Body of pancreas (tissue), 4 donors: ENCODE data around the gene FLRT2. TPM values are rescaled to one million over a fixed set of nuclear protein-coding genes. Genes with fewer than 3 reads are reported as not detected.

Experiments
- ATAC-seq: fragments of 150-250 bp; one replicate; pipeline ENCODE4 v1.9.1; 2016
- DNase-seq, 4 donors: peaks; one replicate each; pipeline ENCODE4 v3.0.0-alpha.2; 2019
- H3K27ac ChIP-seq, 4 donors: fragments of 200-600 bp; sonication (generic); 1 replicate in 3 of 4; 2 replicates in 1 of 4; pipeline versions ENCODE4 v1.5.1 to v1.6.1; 2016 to 2019; ENCODE audit warnings: mild to moderate bottlenecking in 1 of 4, mixed read lengths in 1 of 4, moderate library complexity in 1 of 4
- H3K27me3 ChIP-seq, 2 donors: fragments of 200-600 bp; sonication (generic); one replicate each; pipeline ENCODE4 v1.6.0; 2016; ENCODE audit warnings: mild to moderate bottlenecking in 1 of 2
- H3K36me3 ChIP-seq, 2 donors: fragments of 200-600 bp; sonication (generic); replicated peaks in 1 of 2; 2 replicates each; pipeline ENCODE4 v1.5.1; 2016; ENCODE audit warnings: low read depth in 2 of 2; ENCODE audit not compliant: insufficient read depth in 1 of 2
- H3K4me1 ChIP-seq: fragments of 200-600 bp; sonication (generic); one replicate; pipeline ENCODE4 v1.6.0; 2016
- H3K4me3 ChIP-seq, 2 donors: fragments of 200-600 bp; sonication (generic); 1 replicate in 1 of 2; 2 replicates in 1 of 2; pipeline ENCODE4 v1.5.1; 2016 to 2019
- H3K9me3 ChIP-seq, 3 donors: fragments of 200-600 bp; sonication (generic); 1 replicate in 2 of 3; 2 replicates in 1 of 3; pipeline ENCODE4 v1.5.1; 2016
- CTCF ChIP-seq, 7 experiments: fragments of 450-650 bp in 4 of 7; fragments of 200-600 bp in 3 of 7; sonication (generic) in 3 of 7; IDR thresholded peaks; one replicate each; pipeline ENCODE4 v1.5.1; 2016 to 2019; ENCODE audit warnings: antibody characterized with exemption in 7 of 7
- POLR2A ChIP-seq, 3 donors: fragments of 450-650 bp; IDR thresholded peaks; one replicate each; pipeline ENCODE4 v1.6.1; 2016; ENCODE audit warnings: antibody characterized with exemption in 3 of 3, mild to moderate bottlenecking in 2 of 3
- WGBS, 2 donors: methylation state at CpG; one replicate each; pipeline ENCODE4 v1.1.5; 2017; 5-methylcytosine and 5-hydroxymethylcytosine counted together
- intact Hi-C: fragments of 100-400 bp; cut with DNase I; formaldehyde crosslinking; loops from one replicate; pipeline ENCODE4 v1.15.1; 2023
- total RNA-seq, 2 donors: library from RNA; depleted of rRNA; stranded (reverse); fragments of >200 nt; gene quantifications; one replicate each; pipeline ENCODE4 v1.1.0, GENCODE V29; 2016

Gene FLRT2
- total RNA-seq, 2 donors from 2014 or later: 37.6 to 114 TPM

GRCh38 chr14:85564841-85565527, 35.0 kb downstream of the FLRT2 start:
- no peak overlapping the region for H3K4me3 ChIP-seq
- peak overlapping the region in 3 of 4 donors; percentile 42 to 80 (median 64) for H3K27ac ChIP-seq
- TF ChIP-seq CTCF (IDR thresholded peaks at IDR 0.05) (no peak), POLR2A (IDR thresholded peaks at IDR 0.05) (no peak)
- ATAC-seq (no peak), DNase-seq (no peak)
- no peaks in the 10 kb centered on the region for H3K9me3 ChIP-seq
- no peaks in the 10 kb centered on the region for H3K27me3 ChIP-seq
- intact Hi-C loops: no loop called here
- 63 to 76% methylated on average over 3 of the region's 3 CpGs for WGBS, 2 donors
- H3K36me3 ChIP-seq: peaks cover 3 to 12% of the 10 kb centered on the region in 2 donors
- H3K4me1 ChIP-seq: peaks cover 49% of the 10 kb centered on the region

GRCh38 chr14:85565862-85566296, 35.9 kb downstream of the FLRT2 start:
- no peaks in the 10 kb centered on the region for H3K27me3 ChIP-seq
- H3K27ac ChIP-seq: peak overlapping the region; percentile 54 to 80 (median 60)
- DNase-seq: peak; percentile 24 to 51 (median 29)
- intact Hi-C loops: no loop called here
- TF ChIP-seq POLR2A (IDR thresholded peaks at IDR 0.05): no peak
- TF ChIP-seq CTCF (IDR thresholded peaks at IDR 0.05): no peak
- H3K36me3 ChIP-seq: peaks cover 2 to 10% of the 10 kb centered on the region in 2 donors
- H3K4me3 ChIP-seq: no peak overlapping the region
- no peaks in the 10 kb centered on the region for H3K9me3 ChIP-seq
- peaks cover 53% of the 10 kb centered on the region for H3K4me1 ChIP-seq
- 42 to 49% methylated on average over 3 of the region's 3 CpGs for WGBS, 2 donors
- peak; percentile 78 for ATAC-seq

GRCh38 chr14:85566603-85567002, 36.7 kb downstream of the FLRT2 start:
- intact Hi-C loops: no loop called here
- peak overlapping the region in 3 of 4 donors; percentile 56 to 80 (median 64) for H3K27ac ChIP-seq
- no peaks in the 10 kb centered on the region for H3K9me3 ChIP-seq
- peaks cover 0 to 3% of the 10 kb centered on the region in 2 donors for H3K36me3 ChIP-seq
- no peaks in the 10 kb centered on the region for H3K27me3 ChIP-seq
- ATAC-seq (no peak), DNase-seq (no peak)
- WGBS, 2 donors: 62 to 64% methylated on average over 3 to 4 of the region's 4 CpGs
- no peak overlapping the region for H3K4me3 ChIP-seq
- H3K4me1 ChIP-seq: peaks cover 60% of the 10 kb centered on the region
- TF ChIP-seq POLR2A (IDR thresholded peaks at IDR 0.05): no peak
- no peak for TF ChIP-seq CTCF (IDR thresholded peaks at IDR 0.05)

- ATAC-seq (no peak), DNase-seq (no peak)
- H3K9me3 ChIP-seq: no peaks in the 10 kb centered on the region
- H3K27me3 ChIP-seq: no peaks in the 10 kb centered on the region
- H3K36me3 ChIP-seq: peaks cover 0 to 4% of the 10 kb centered on the region in 2 donors
- intact Hi-C loops: no loop called here
- TF ChIP-seq CTCF (IDR thresholded peaks at IDR 0.05) (no peak), POLR2A (IDR thresholded peaks at IDR 0.05) (no peak)
- no peak overlapping the region for H3K4me3 ChIP-seq
- H3K4me1 ChIP-seq: peaks cover 54% of the 10 kb centered on the region
- H3K27ac ChIP-seq: peak overlapping the region in 2 of 4 donors; percentile 1 to 14
- 28 to 43% methylated on average over 2 of the region's 2 CpGs for WGBS, 2 donors
Observed at GRCh38 chr14:85572011-85572410, 42.1 kb downstream of the FLRT2 start.

GRCh38 chr14:85572845-85573244, 42.9 kb downstream of the FLRT2 start:
- H3K9me3 ChIP-seq: no peaks in the 10 kb centered on the region
- TF ChIP-seq POLR2A (IDR thresholded peaks at IDR 0.05) (no peak), CTCF (IDR thresholded peaks at IDR 0.05) (no peak)
- DNase-seq: no peak
- ATAC-seq: no peak
- peaks cover 56% of the 10 kb centered on the region for H3K4me1 ChIP-seq
- intact Hi-C loops: no loop called here
- peaks cover 0 to 4% of the 10 kb centered on the region in 2 donors for H3K36me3 ChIP-seq
- no peaks in the 10 kb centered on the region for H3K27me3 ChIP-seq
- peak overlapping the region in 1 of 4 donors; percentile 14 for H3K27ac ChIP-seq
- no peak overlapping the region for H3K4me3 ChIP-seq
